Measurements from ENCODE around the gene FRMPD2.

- TF ChIP-seq CTCF (IDR thresholded peaks at IDR 0.05) (no peak), POLR2A (IDR thresholded peaks at IDR 0.05) (no peak)
These were observed 55.3 kb downstream of the FRMPD2 start for GRCh38 chr10:48219194-48219593.

All from heart left ventricle (tissue), 13 donors.